Loucy (cell line): ENCODE results near the gene GPATCH11.
A peak's percentile ranks its signal among the peaks of the same experiment; 100 is the strongest.

Experiments
- H2AFZ ChIP-seq: fragments of 200-600 bp; sonication (generic); 2 replicates; pipeline ENCODE4 v1.6.0; 2016; ENCODE audit warnings: antibody characterized with exemption, mild to moderate bottlenecking, low read length, moderate library complexity
- H3F3A ChIP-seq: fragments of 200-600 bp; 2 replicates; pipeline ENCODE4 v1.6.0; 2016; ENCODE audit warnings: antibody characterized with exemption, low read depth, mild to moderate bottlenecking
- H3K27me3 ChIP-seq: fragments of 200-600 bp; sonication (generic); 2 replicates; pipeline ENCODE4 v1.6.1; 2014; ENCODE audit warnings: low read length, mild to moderate bottlenecking; ENCODE audit not compliant: insufficient read depth, poor library complexity, severe bottlenecking
- H3K36me3 ChIP-seq: fragments of 200-600 bp; sonication (generic); 2 replicates; pipeline ENCODE4 v1.6.1; 2016; ENCODE audit warnings: low read length; ENCODE audit not compliant: insufficient read depth
- H3K4me1 ChIP-seq: fragments of 200-600 bp; sonication (generic); 2 replicates; pipeline ENCODE4 v1.5.1; 2014; ENCODE audit warnings: low read length, mild to moderate bottlenecking; ENCODE audit not compliant: insufficient read depth, poor library complexity, severe bottlenecking
- H3K4me2 ChIP-seq: fragments of 200-600 bp; sonication (generic); 2 replicates; pipeline ENCODE4 v1.6.0; 2014; ENCODE audit warnings: antibody characterized with exemption, low read length, low read depth, mild to moderate bottlenecking; ENCODE audit not compliant: poor library complexity, severe bottlenecking
- H3K4me3 ChIP-seq: fragments of 200-600 bp; sonication (generic); 2 replicates; pipeline ENCODE4 v1.5.1; 2014; ENCODE audit warnings: low read length, mild to moderate bottlenecking, mixed read lengths; ENCODE audit not compliant: poor library complexity, severe bottlenecking
- H3K79me2 ChIP-seq: fragments of 200-600 bp; sonication (generic); 2 replicates; pipeline ENCODE4 v1.6.1; 2014; ENCODE audit warnings: low read length; ENCODE audit not compliant: insufficient read depth
- H3K9ac ChIP-seq: fragments of 200-600 bp; sonication (generic); 2 replicates; pipeline ENCODE4 v1.6.0; 2014; ENCODE audit warnings: mild to moderate bottlenecking, low read depth, low read length, moderate library complexity; ENCODE audit not compliant: poor library complexity, severe bottlenecking
- H3K9me2 ChIP-seq: fragments of 200-600 bp; sonication (generic); replicated peaks from 2 replicates; pipeline ENCODE4 v1.6.1; 2016; ENCODE audit warnings: low read depth, low read length, mixed read lengths
- H3K9me3 ChIP-seq: fragments of 200-600 bp; sonication (generic); 2 replicates; pipeline ENCODE4 v1.6.1; 2014; ENCODE audit warnings: mild to moderate bottlenecking, antibody characterized with exemption, low read length, low read depth; ENCODE audit not compliant: insufficient read depth
- H4K20me1 ChIP-seq: fragments of 200-600 bp; sonication (generic); 2 replicates; pipeline ENCODE4 v1.6.0; 2014; ENCODE audit warnings: antibody characterized with exemption, low read length, mild to moderate bottlenecking; ENCODE audit not compliant: insufficient read depth, poor library complexity, severe bottlenecking
- EZH2phosphoT487 ChIP-seq: fragments of 200-600 bp; IDR thresholded peaks from 2 replicates; pipeline ENCODE4 v1.6.1; 2018; ENCODE audit warnings: antibody characterized with exemption, mild to moderate bottlenecking, moderate library complexity, borderline replicate concordance
- TF ChIP-seq, protein P1 (sequence below): fragments of 200-600 bp; sonication (generic); conservative IDR thresholded peaks from 2 replicates; pipeline ENCODE4 v1.5.1; 2014; ENCODE audit warnings: mild to moderate bottlenecking, antibody characterized with exemption, low read length

The GPATCH11 gene

DNA sequence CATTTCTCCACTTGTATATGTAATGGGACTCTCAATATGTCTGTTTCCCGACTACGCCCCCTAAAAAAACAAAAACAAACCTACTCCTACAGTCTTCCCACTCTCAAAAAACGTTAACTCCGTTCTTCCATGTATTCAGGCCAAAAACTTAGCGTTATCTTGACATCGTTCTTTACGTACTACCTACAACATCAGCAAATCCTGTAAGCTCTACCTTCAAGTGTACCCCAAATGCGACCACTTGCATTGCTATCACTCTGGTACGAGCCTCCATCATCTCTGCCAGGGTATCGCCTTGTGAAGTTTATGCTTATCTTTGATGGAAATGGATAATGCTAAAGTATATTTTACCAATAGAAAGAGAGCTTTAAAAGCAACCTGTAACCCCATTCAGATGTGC is 479 bp downstream of the GPATCH11 start:
- Histone ChIP-seq H3K36me3 (peaks cover 7% of the 10 kb centered on the region; the same call in 1 of the 2 replicates), H3K9me3 (no peaks in the 10 kb centered on the region), H3K9me2 (no peaks in the 10 kb centered on the region), H3K27me3 (no peaks in the 10 kb centered on the region), H3F3A (peaks cover 5% of the 10 kb centered on the region; the same call in 1 of the 2 replicates), H3K4me3 (peak overlapping the region; percentile 88), H3K4me1 (peaks cover 40% of the 10 kb centered on the region), H4K20me1 (peaks cover 2% of the 10 kb centered on the region), H3K4me2 (peak overlapping the region; percentile 95), H3K9ac (peak overlapping the region; percentile 71), H2AFZ (peak overlapping the region; percentile 96), H3K79me2 (peaks cover 45% of the 10 kb centered on the region)
- TF ChIP-seq EZH2phosphoT487 = no peak
- TF ChIP-seq, protein P1, sequence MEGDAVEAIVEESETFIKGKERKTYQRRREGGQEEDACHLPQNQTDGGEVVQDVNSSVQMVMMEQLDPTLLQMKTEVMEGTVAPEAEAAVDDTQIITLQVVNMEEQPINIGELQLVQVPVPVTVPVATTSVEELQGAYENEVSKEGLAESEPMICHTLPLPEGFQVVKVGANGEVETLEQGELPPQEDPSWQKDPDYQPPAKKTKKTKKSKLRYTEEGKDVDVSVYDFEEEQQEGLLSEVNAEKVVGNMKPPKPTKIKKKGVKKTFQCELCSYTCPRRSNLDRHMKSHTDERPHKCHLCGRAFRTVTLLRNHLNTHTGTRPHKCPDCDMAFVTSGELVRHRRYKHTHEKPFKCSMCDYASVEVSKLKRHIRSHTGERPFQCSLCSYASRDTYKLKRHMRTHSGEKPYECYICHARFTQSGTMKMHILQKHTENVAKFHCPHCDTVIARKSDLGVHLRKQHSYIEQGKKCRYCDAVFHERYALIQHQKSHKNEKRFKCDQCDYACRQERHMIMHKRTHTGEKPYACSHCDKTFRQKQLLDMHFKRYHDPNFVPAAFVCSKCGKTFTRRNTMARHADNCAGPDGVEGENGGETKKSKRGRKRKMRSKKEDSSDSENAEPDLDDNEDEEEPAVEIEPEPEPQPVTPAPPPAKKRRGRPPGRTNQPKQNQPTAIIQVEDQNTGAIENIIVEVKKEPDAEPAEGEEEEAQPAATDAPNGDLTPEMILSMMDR = no peak

DNA sequence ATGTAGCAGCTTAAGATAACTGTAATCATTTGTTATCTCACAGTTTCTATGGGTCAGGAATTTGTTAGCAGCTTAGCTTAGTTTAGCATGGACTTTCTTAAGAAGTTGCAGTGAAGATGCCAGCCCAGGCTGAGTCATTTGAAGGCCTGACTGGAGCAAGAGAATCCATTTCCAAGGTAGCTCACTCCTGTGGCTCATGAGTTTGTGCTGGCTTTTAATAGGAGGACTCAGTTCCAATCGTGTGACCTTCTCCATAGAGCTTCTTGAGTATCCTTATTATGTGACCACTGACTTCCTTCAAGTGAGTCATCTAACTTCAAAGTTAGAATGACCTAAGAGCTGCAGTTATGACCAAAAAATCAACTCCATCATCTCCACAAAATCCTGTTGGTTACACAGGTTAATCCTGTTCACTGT is 1.4 kb downstream of the GPATCH11 start:
- H2AFZ ChIP-seq = no peak overlapping the region
- no peaks in the 10 kb centered on the region for H3K9me2 ChIP-seq
- TF ChIP-seq, protein P1 = no peak
- no peak for TF ChIP-seq EZH2phosphoT487
- no peaks in the 10 kb centered on the region for H3F3A ChIP-seq
- peak overlapping the region; percentile 95 for H3K4me2 ChIP-seq
- H3K79me2 ChIP-seq = peaks cover 43% of the 10 kb centered on the region
- H3K27me3 ChIP-seq = no peaks in the 10 kb centered on the region
- H3K4me1 ChIP-seq = peaks cover 30% of the 10 kb centered on the region
- H3K36me3 ChIP-seq = peaks cover 11% of the 10 kb centered on the region; the same call in 1 of the 2 replicates
- peak overlapping the region; percentile 71 for H3K9ac ChIP-seq
- H4K20me1 ChIP-seq = no peaks in the 10 kb centered on the region
- H3K9me3 ChIP-seq = no peaks in the 10 kb centered on the region
- H3K4me3 ChIP-seq = peak overlapping the region; percentile 88

DNA sequence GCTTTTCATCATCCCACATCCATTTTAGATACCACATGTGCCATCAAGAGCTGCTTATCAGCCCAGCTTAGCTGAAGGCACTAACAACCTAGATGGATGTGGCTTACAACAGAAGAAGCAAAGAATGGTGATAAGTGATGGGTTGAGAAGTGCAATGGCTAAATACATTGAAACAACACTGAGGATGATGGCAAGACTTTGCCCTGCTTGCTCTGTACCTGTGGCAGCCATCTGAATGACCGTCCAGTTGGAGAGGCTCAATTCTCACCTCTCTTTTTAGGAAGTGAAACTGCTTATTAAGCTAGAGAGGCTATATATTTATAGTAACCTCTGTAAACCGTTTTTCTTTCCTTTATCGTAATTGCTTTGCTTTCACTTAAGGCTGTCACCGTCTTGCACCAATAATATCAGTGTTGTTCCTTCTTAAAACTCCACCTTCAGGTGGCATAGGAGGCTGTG is 5.7 kb downstream of the GPATCH11 start:
- H3F3A ChIP-seq = no peaks in the 10 kb centered on the region
- peaks cover 34% of the 10 kb centered on the region; the same call in 1 of the 2 replicates for H3K36me3 ChIP-seq
- H3K4me2 ChIP-seq = no peak overlapping the region
- H3K79me2 ChIP-seq = peaks cover 12% of the 10 kb centered on the region
- H3K9me3 ChIP-seq = no peaks in the 10 kb centered on the region
- H2AFZ ChIP-seq = no peak overlapping the region
- no peak overlapping the region for H3K4me3 ChIP-seq
- no peaks in the 10 kb centered on the region for H4K20me1 ChIP-seq
- H3K9ac ChIP-seq = no peak overlapping the region
- H3K4me1 ChIP-seq = peaks cover 12% of the 10 kb centered on the region
- no peaks in the 10 kb centered on the region for H3K9me2 ChIP-seq
- TF ChIP-seq, protein P1 = no peak
- no peak for TF ChIP-seq EZH2phosphoT487
- H3K27me3 ChIP-seq = no peaks in the 10 kb centered on the region
